DND-41 (cell line): ENCODE data around the gene GLIPR1L1.

Source experiments
- ATAC-seq: fragments of 200-7000 bp; cut with Tn5 transposase; 3 replicates; pipeline ENCODE4 v1.9.1; 2021; ENCODE audit warnings: low read depth; ENCODE audit not compliant: insufficient read depth
- DNase-seq: peaks from one replicate; pipeline ENCODE4 v3.0.0-alpha.2; 2020
- H2AFZ ChIP-seq: 2 replicates; pipeline ENCODE4 v1.6.0; 2012; ENCODE audit warnings: low read depth, low read length
- H3K27ac ChIP-seq: 2 replicates; pipeline ENCODE4 v1.5.1; 2012; ENCODE audit warnings: low read length, inconsistent platforms
- H3K27me3 ChIP-seq: fragments of 200-600 bp; sonication (generic); 2 replicates; pipeline ENCODE4 v1.6.0; 2012; ENCODE audit warnings: low read length, mild to moderate bottlenecking, inconsistent platforms; ENCODE audit not compliant: insufficient read depth, poor library complexity
- H3K36me3 ChIP-seq: 2 replicates; pipeline ENCODE4 v1.5.1; 2012; ENCODE audit warnings: low read length, inconsistent platforms; ENCODE audit not compliant: insufficient read depth
- H3K4me1 ChIP-seq: 2 replicates; pipeline ENCODE4 v1.5.1; 2012; ENCODE audit warnings: mild to moderate bottlenecking, low read length; ENCODE audit not compliant: insufficient read depth
- H3K4me2 ChIP-seq: 2 replicates; pipeline ENCODE4 v1.6.0; 2012; ENCODE audit warnings: mild to moderate bottlenecking, moderate library complexity, low read length, inconsistent platforms; ENCODE audit not compliant: insufficient read depth
- H3K4me3 ChIP-seq, 2 experiments: fragments of 200-600 bp in 1 of 2; shearing (Covaris generic) in 1 of 2; 2 replicates each; pipeline ENCODE4 v1.5.1; 2012 to 2016; ENCODE audit warnings: inconsistent platforms in 2 of 2, low read length in 2 of 2, mild to moderate bottlenecking in 2 of 2, low read depth in 1 of 2, moderate library complexity in 1 of 2
- H3K79me2 ChIP-seq: 2 replicates; pipeline ENCODE4 v1.6.0; 2012; ENCODE audit warnings: low read length, inconsistent platforms; ENCODE audit not compliant: insufficient read depth
- H3K9ac ChIP-seq: 2 replicates; pipeline ENCODE4 v1.6.0; 2012; ENCODE audit warnings: low read depth, mild to moderate bottlenecking, inconsistent platforms, low read length, moderate library complexity
- H3K9me3 ChIP-seq: 2 replicates; pipeline ENCODE4 v1.5.1; 2012; ENCODE audit warnings: low read length, moderate library complexity, mild to moderate bottlenecking, inconsistent platforms; ENCODE audit not compliant: insufficient read depth, severe bottlenecking
- H4K20me1 ChIP-seq: 2 replicates; pipeline ENCODE4 v1.6.0; 2012; ENCODE audit warnings: low read length; ENCODE audit not compliant: insufficient read depth
- CTCF ChIP-seq: IDR thresholded peaks from 2 replicates; pipeline ENCODE4 v1.5.1; 2012; ENCODE audit warnings: borderline replicate concordance, low read length, moderate library complexity, mild to moderate bottlenecking; ENCODE audit not compliant: poor library complexity, severe bottlenecking; ENCODE audit errors: extremely low read depth
- EZH2 ChIP-seq: IDR thresholded peaks from 3 replicates; pipeline ENCODE4 v1.6.1; 2012; ENCODE audit warnings: borderline replicate concordance, low read depth, mild to moderate bottlenecking, moderate library complexity, low read length, inconsistent platforms; ENCODE audit not compliant: severe bottlenecking

The GLIPR1L1 gene

GRCh38 chr12:75390156-75390898, 55.9 kb downstream of the GLIPR1L1 start:
- peak overlapping the region; percentile 99 for H3K27ac ChIP-seq
- no peak for DNase-seq
- no peaks in the 10 kb centered on the region; the same call in 1 of the 2 replicates for H3K79me2 ChIP-seq
- H2AFZ ChIP-seq: peak overlapping the region; percentile 61
- no peaks in the 10 kb centered on the region for H3K27me3 ChIP-seq
- H3K9ac ChIP-seq: peak overlapping the region; percentile 78
- H4K20me1 ChIP-seq: no peaks in the 10 kb centered on the region
- H3K4me2 ChIP-seq: peak overlapping the region; percentile 79
- H3K4me1 ChIP-seq: peaks cover 43% of the 10 kb centered on the region
- no peaks in the 10 kb centered on the region for H3K9me3 ChIP-seq
- peak overlapping the region; percentile 40 to 74; a peak in 3 of 4 replicates for H3K4me3 ChIP-seq
- H3K36me3 ChIP-seq: no peaks in the 10 kb centered on the region
- ATAC-seq: no peak
- no peak for TF ChIP-seq EZH2
- TF ChIP-seq CTCF: no peak

GRCh38 chr12:75390899-75391538, 56.5 kb downstream of the GLIPR1L1 start, which contains the start of gene GLIPR1L2:
Gene GLIPR1L2, plus strand, starts transcription at chr12:75391089. Its CDS starts 28 bp downstream, at chr12:75391117.
- Histone ChIP-seq H3K4me2 (peak within 1 kb of the TSS; percentile 79), H3K9ac (peak within 1 kb of the TSS; percentile 78)
- no peak for TF ChIP-seq EZH2
- peak; percentile 89 for TF ChIP-seq CTCF

GRCh38 chr12:75404231-75404630, 69.8 kb downstream of the GLIPR1L1 start:
- H4K20me1 ChIP-seq: no peaks in the 10 kb centered on the region
- H3K9me3 ChIP-seq: no peaks in the 10 kb centered on the region
- H3K27ac ChIP-seq: no peak overlapping the region
- DNase-seq (no peak), ATAC-seq (no peak)
- H3K4me3 ChIP-seq: no peak overlapping the region
- no peaks in the 10 kb centered on the region for H3K4me1 ChIP-seq
- H3K9ac ChIP-seq: no peak overlapping the region
- no peak overlapping the region for H2AFZ ChIP-seq
- H3K79me2 ChIP-seq: no peaks in the 10 kb centered on the region
- no peaks in the 10 kb centered on the region for H3K36me3 ChIP-seq
- H3K27me3 ChIP-seq: no peaks in the 10 kb centered on the region
- no peak for TF ChIP-seq EZH2
- TF ChIP-seq CTCF: no peak
- H3K4me2 ChIP-seq: no peak overlapping the region

More at GRCh38 chr12:75390899-75391538, 56.5 kb downstream of the GLIPR1L1 start, which contains the start of gene GLIPR1L2:
- Histone ChIP-seq H3K27ac (peak within 1 kb of the TSS; percentile 99), H3K27me3 (no peaks in the 10 kb centered on the region), H3K36me3 (no peaks in the 10 kb centered on the region), H3K4me3 (peak within 1 kb of the TSS; percentile 40 to 74; a peak in 3 of 4 replicates), H3K9me3 (no peaks in the 10 kb centered on the region), H3K4me1 (peaks cover 50% of the 10 kb centered on the region), H3K79me2 (no peaks in the 10 kb centered on the region; the same call in 1 of the 2 replicates), H2AFZ (peak within 1 kb of the TSS; percentile 99), H4K20me1 (no peaks in the 10 kb centered on the region)
- peak; percentile 90 for ATAC-seq
- peak; percentile 94 for DNase-seq
